ENCODE results near the gene SPRED1.

GRCh38 chr15:38228618-38229017 is 24.0 kb upstream of the SPRED1 start:
- no peak for TF ChIP-seq NFRKB (IDR thresholded peaks at IDR 0.05)
- no peak for TF ChIP-seq PKNOX1 (IDR thresholded peaks at IDR 0.05)
- TF ChIP-seq CTBP1 (IDR thresholded peaks at IDR 0.05; ENCODE audit: borderline replicate concordance), result no peak

Measured in HEK293T (cell line).